Activated CD4-positive, alpha-beta T cell treated with anti-CD3 and anti-CD28 coated beads, Interleukin-2, amount 10 ng/mL, durations not matched to agents 7 days and 5 days (primary cell): ENCODE data around the gene BPIFB4. TPM values are rescaled to one million over a fixed set of nuclear protein-coding genes. Genes with fewer than 3 reads are reported as not detected.
"Not testable (repeated sequence)": the region's sequence is repeated elsewhere in the genome, so short reads cannot be mapped to it uniquely, and the experiment has no call there.

Source experiments
- CTCF ChIA-PET: fragments of 350-600 bp; sonication (Branson Sonifier 250); formaldehyde crosslinking; loops from one replicate; lab custom pipeline; 2021; ENCODE audit warnings: antibody characterized with exemption; lab: Charles Lee
- POLR2A ChIA-PET: fragments of 350-600 bp; sonication (Branson Sonifier 250); formaldehyde crosslinking; loops from one replicate; lab custom pipeline; 2021; ENCODE audit warnings: antibody characterized with exemption; lab: Charles Lee
- DNase-seq: peaks from one replicate; pipeline ENCODE4 v3.0.0-alpha.2; 2020
- H3K27ac Mint-ChIP-seq: one replicate; pipeline ENCODE4 v1.8.0; 2021; ENCODE audit warnings: mild to moderate bottlenecking, moderate library complexity, mixed read lengths
- H3K27me3 Mint-ChIP-seq: one replicate; pipeline ENCODE4 v1.8.0; 2021; ENCODE audit warnings: mixed read lengths
- H3K36me3 Mint-ChIP-seq: one replicate; pipeline ENCODE4 v1.8.0; 2021; ENCODE audit warnings: low read depth, mixed read lengths
- H3K4me1 Mint-ChIP-seq: one replicate; pipeline ENCODE4 v1.8.0; 2021; ENCODE audit warnings: mixed read lengths
- H3K4me3 Mint-ChIP-seq: one replicate; pipeline ENCODE4 v1.8.0; 2021; ENCODE audit warnings: mild to moderate bottlenecking, moderate library complexity, mixed read lengths
- H3K9me3 Mint-ChIP-seq: one replicate; pipeline ENCODE4 v1.8.0; 2021; ENCODE audit warnings: mixed read lengths
- total RNA-seq, 2 experiments: library from RNA; stranded (reverse); gene quantifications; one replicate each; pipeline ENCODE4 v1.2.3, GENCODE V29; 2021

BPIFB4 gene
- total RNA-seq, 2 experiments from 2014 or later, result not detected

- Mint-ChIP-seq H3K36me3 (no peaks in the 10 kb centered on the region), H3K27ac (no peak overlapping the region), H3K4me3 (no peak overlapping the region), H3K9me3 (no peaks in the 10 kb centered on the region), H3K27me3 (no peaks in the 10 kb centered on the region), H3K4me1 (no peaks in the 10 kb centered on the region)
- no peak for DNase-seq
- POLR2A ChIA-PET, result no interaction called here
- CTCF ChIA-PET, result interaction anchor here (1.4 to 1.5 kb wide), 2 partner anchors 11 to 17 kb away, joined by 4 read pairs; no protein-coding TSS in a partner anchor
Measured at GRCh38 chr20:33113387-33113908, 34.0 kb downstream of the BPIFB4 start.

GRCh38 chr20:33115501-33115900, 36.1 kb downstream of the BPIFB4 start:
- H3K36me3 Mint-ChIP-seq, H3K9me3 Mint-ChIP-seq, H3K27ac Mint-ChIP-seq, CTCF ChIA-PET, H3K27me3 Mint-ChIP-seq, H3K4me3 Mint-ChIP-seq, DNase-seq, POLR2A ChIA-PET: not testable (repeated sequence)
- peaks cover 16% of the 10 kb centered on the region for H3K4me1 Mint-ChIP-seq

GRCh38 chr20:33119725-33120720, 40.6 kb downstream of the BPIFB4 start:
- peaks cover 8% of the 10 kb centered on the region for H3K36me3 Mint-ChIP-seq
- peaks cover 18% of the 10 kb centered on the region for H3K9me3 Mint-ChIP-seq
- CTCF ChIA-PET, result interaction anchor here (0.6 kb wide), 1 partner anchor 115 kb away, joined by 3 read pairs; the partner anchor contains the start of gene SUN5
- POLR2A ChIA-PET, result no interaction called here
- no peak overlapping the region for H3K4me3 Mint-ChIP-seq
- peak overlapping the region; percentile 34 for H3K27ac Mint-ChIP-seq
- no peak for DNase-seq
- no peaks in the 10 kb centered on the region for H3K27me3 Mint-ChIP-seq
- H3K4me1 Mint-ChIP-seq, result peaks cover 19% of the 10 kb centered on the region

DNA sequence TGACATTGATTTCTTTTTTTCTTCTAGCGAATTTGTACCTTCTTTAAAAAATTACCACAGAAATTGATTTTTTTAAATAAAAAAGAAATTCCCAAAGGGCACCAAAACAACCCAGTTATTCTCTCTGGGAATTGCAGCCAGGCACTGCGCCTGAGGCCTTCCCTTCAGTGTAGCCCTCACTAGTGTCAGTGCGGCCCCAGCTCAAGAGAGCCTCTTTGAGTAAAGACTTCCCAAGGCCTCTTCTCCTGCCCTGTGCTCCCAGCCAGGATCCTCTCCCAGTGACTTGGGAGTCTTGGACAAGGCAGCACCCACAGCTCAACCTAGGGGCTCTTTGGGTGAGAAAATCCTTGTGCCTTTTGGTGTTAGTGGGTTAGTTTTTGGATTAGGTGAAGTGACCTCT, 41.5 kb downstream of the BPIFB4 start:
- H3K36me3 Mint-ChIP-seq, result peaks cover 8% of the 10 kb centered on the region
- H3K4me1 Mint-ChIP-seq, result peaks cover 19% of the 10 kb centered on the region
- POLR2A ChIA-PET, result no interaction called here
- no peak overlapping the region for H3K4me3 Mint-ChIP-seq
- no peak overlapping the region for H3K27ac Mint-ChIP-seq
- DNase-seq, result no peak
- H3K27me3 Mint-ChIP-seq, result no peaks in the 10 kb centered on the region
- H3K9me3 Mint-ChIP-seq, result peaks cover 18% of the 10 kb centered on the region
- CTCF ChIA-PET, result interaction anchor here (0.5 to 0.6 kb wide), 2 partner anchors 116 to 427 kb away, joined by 3 to 4 read pairs; partner anchors contain the start of gene SUN5

DNA sequence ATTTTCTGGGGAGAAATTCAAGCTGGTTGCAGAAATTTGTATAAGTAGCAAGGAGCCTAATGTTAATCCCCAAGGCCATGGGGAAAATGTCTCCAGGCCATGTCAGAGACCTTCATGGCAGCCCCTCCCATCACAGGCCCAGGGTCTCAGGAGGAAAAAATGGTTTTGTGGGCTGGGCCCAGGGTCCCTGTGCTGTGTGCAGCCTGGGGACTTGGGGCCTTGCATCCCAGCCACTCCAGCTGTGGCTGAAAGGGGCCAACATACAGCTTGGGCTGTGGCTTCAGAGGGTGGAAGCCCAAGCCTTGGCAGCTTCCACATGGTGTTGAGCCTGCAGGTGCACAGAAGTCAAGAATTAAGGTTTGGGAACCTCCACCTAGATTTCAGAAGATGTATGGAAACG, 42.9 kb downstream of the BPIFB4 start:
- H3K27ac Mint-ChIP-seq, H3K27me3 Mint-ChIP-seq, DNase-seq, H3K36me3 Mint-ChIP-seq, H3K4me3 Mint-ChIP-seq, POLR2A ChIA-PET, CTCF ChIA-PET: not testable (repeated sequence)
- peaks cover 18% of the 10 kb centered on the region for H3K9me3 Mint-ChIP-seq
- peaks cover 19% of the 10 kb centered on the region for H3K4me1 Mint-ChIP-seq

DNA sequence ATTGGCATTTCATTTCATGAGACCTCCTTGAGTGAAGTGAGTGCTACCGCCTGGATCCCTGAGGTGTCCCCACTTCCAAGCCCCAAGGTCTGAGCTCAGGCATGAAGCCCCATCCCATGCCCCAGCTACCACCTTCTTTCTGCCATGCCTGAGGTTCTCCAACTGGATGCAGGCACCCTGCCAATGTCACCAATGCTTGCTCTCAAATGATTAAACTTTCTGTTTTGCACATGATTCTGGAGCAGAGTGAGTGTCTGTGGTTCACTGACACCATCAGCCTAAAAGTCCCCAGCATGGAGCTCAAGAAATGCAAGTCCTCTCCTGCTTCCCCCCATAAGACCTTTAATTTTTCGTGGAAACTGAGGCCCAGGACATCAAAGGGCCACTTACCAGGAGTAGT, 44.8 kb downstream of the BPIFB4 start:
- CTCF ChIA-PET, result interaction anchor here (0.8 to 1.2 kb wide), 2 partner anchors 11 to 12 kb away, joined by 4 read pairs; no protein-coding TSS in a partner anchor
- no peak overlapping the region for H3K4me3 Mint-ChIP-seq
- no peaks in the 10 kb centered on the region for H3K27me3 Mint-ChIP-seq
- H3K27ac Mint-ChIP-seq, result no peak overlapping the region
- H3K4me1 Mint-ChIP-seq, result peaks cover 14% of the 10 kb centered on the region
- H3K9me3 Mint-ChIP-seq, result peaks cover 18% of the 10 kb centered on the region
- H3K36me3 Mint-ChIP-seq, result peaks cover 6% of the 10 kb centered on the region
- POLR2A ChIA-PET, result no interaction called here
- no peak for DNase-seq

- H3K4me1 Mint-ChIP-seq, result peaks cover 7% of the 10 kb centered on the region
- no peaks in the 10 kb centered on the region for H3K27me3 Mint-ChIP-seq
- CTCF ChIA-PET, result no interaction called here
Measured at GRCh38 chr20:33124994-33125393, 45.6 kb downstream of the BPIFB4 start.

GRCh38 chr20:33125983-33126382, 46.5 kb downstream of the BPIFB4 start:
- ChIA-PET CTCF (no interaction called here), POLR2A (no interaction called here)
- Mint-ChIP-seq H3K9me3 (peaks cover 11% of the 10 kb centered on the region), H3K4me3 (no peak overlapping the region), H3K27ac (no peak overlapping the region), H3K36me3 (no peaks in the 10 kb centered on the region), H3K27me3 (no peaks in the 10 kb centered on the region), H3K4me1 (no peaks in the 10 kb centered on the region)
- DNase-seq, result no peak

More at GRCh38 chr20:33124994-33125393, 45.6 kb downstream of the BPIFB4 start:
- H3K4me3 Mint-ChIP-seq, result no peak overlapping the region
- no peak overlapping the region for H3K27ac Mint-ChIP-seq
- DNase-seq, result no peak
- POLR2A ChIA-PET, result no interaction called here
- H3K9me3 Mint-ChIP-seq, result peaks cover 15% of the 10 kb centered on the region
- peaks cover 5% of the 10 kb centered on the region for H3K36me3 Mint-ChIP-seq

- Mint-ChIP-seq H3K27ac (no peak overlapping the region), H3K4me3 (no peak overlapping the region), H3K27me3 (no peaks in the 10 kb centered on the region), H3K36me3 (no peaks in the 10 kb centered on the region), H3K4me1 (no peaks in the 10 kb centered on the region), H3K9me3 (peaks cover 3% of the 10 kb centered on the region)
- no peak for DNase-seq
- CTCF ChIA-PET, result no interaction called here
- POLR2A ChIA-PET, result no interaction called here
Measured at GRCh38 chr20:33127422-33128097, 48.1 kb downstream of the BPIFB4 start.

DNA sequence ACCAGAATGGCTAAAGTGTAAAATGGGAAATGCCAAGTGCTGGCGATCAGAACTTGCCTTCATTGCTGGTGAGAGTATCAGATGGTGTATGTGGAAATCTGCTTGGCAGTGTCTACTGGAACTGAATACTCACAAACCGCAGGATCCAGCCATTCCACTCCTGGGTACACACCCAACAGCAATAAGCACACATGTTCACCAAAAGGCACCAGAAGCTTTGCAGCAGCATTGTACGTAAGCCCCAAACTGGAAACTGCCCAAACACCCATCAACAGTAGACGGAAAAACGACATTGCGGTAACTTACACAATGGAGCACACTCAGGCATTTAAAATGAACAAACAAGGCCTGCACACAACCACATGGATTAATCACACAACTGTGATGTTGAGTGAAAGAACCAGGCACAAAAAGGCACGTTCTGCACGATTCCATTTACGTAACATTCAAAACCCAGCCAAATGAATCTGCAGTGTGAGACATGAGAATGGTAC, 51.2 kb downstream of the BPIFB4 start:
- Mint-ChIP-seq H3K27ac (no peak overlapping the region), H3K4me1 (no peaks in the 10 kb centered on the region), H3K27me3 (no peaks in the 10 kb centered on the region), H3K36me3 (no peaks in the 10 kb centered on the region), H3K9me3 (no peaks in the 10 kb centered on the region), H3K4me3 (no peak overlapping the region)
- POLR2A ChIA-PET, result no interaction called here
- DNase-seq, result no peak
- CTCF ChIA-PET, result no interaction called here

DNA sequence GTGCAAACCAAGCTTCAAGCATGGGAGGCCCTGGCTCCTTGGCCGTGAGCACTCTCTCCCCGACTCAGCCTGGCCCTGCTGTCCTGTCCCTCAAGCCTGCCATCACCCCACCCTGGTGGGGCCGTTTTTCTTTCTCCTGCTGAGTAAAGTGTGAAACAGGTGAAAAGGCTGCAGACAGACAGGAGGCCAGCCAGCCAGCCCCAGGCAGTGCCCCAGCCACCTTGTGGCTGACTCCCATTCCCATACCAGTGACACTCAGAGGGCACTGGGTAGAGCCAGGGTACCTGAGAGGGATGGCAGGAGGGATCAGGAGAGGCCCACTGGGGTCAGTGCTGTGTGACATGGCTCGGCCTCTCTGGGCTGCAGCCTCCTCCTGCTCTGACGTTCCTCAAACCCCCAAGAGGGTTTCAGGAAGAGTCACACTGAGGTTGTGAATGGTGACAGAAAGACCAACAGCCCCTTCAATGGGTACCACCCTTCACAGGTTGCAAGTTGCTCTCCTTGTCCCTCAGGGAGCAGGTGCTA, 52.6 kb downstream of the BPIFB4 start:
- no peaks in the 10 kb centered on the region for H3K4me1 Mint-ChIP-seq
- H3K27ac Mint-ChIP-seq, result no peak overlapping the region
- ChIA-PET POLR2A (no interaction called here), CTCF (no interaction called here)
- no peak overlapping the region for H3K4me3 Mint-ChIP-seq
- no peaks in the 10 kb centered on the region for H3K27me3 Mint-ChIP-seq
- no peaks in the 10 kb centered on the region for H3K9me3 Mint-ChIP-seq
- H3K36me3 Mint-ChIP-seq, result no peaks in the 10 kb centered on the region
- no peak for DNase-seq

- POLR2A ChIA-PET, result no interaction called here
- no peaks in the 10 kb centered on the region for H3K9me3 Mint-ChIP-seq
- H3K36me3 Mint-ChIP-seq, result no peaks in the 10 kb centered on the region
Measured at GRCh38 chr20:33132513-33133372, 53.3 kb downstream of the BPIFB4 start.

More at GRCh38 chr20:33132513-33133372, 53.3 kb downstream of the BPIFB4 start:
- no peak for DNase-seq
- H3K4me3 Mint-ChIP-seq, result no peak overlapping the region
- no peak overlapping the region for H3K27ac Mint-ChIP-seq
- CTCF ChIA-PET, result no interaction called here
- H3K27me3 Mint-ChIP-seq, result no peaks in the 10 kb centered on the region
- no peaks in the 10 kb centered on the region for H3K4me1 Mint-ChIP-seq
